ENCODE results near the gene WFDC10B. TPM values are rescaled to one million over a fixed set of nuclear protein-coding genes. Genes with fewer than 3 reads are reported as not detected.
A peak's percentile ranks its signal among the peaks of the same experiment; 100 is the strongest.
"Not testable (repeated sequence)": the region's sequence is repeated elsewhere in the genome, so short reads cannot be mapped to it uniquely, and the experiment has no call there.

WFDC10B gene
- total RNA-seq, result not detected in 2 replicates

DNA sequence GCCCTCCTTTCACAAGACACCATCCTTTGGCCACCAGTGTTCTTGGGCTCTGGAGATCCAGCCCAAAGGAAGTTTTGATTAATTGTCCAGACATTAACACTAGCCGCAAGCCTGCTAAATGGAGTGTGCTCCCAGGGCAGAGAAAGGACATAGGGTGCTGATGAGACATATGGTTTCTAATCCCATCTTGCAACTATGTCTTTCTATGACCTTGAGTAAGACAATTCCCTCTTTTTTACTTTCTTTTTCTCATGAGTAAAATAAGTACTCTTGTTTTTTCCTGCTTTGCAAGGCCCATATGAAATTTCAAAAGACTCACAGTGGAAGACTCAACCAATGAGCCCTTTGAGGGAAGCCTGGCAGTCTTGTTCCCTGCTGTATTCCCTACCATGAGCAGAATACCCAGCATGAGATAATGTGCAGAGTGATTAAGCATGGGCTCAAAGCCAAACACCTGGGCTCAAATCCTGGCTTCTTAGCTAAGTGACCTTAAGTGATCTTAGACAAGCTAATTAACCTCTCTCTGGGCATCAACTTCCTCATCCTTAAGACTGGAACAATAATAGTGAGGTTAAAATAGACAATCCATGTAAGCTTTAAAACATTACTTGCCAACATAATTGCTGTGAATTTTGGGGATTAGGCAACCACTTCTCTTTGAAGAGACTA is at the start of gene WFDC10B:
WFDC10B (minus strand) TSS at position 51 of the 669 bp plus-strand sequence. CDS start 19,027 bp downstream, outside the sequence.
- intact Hi-C loops (cut with micrococcal nuclease), result no loop called here

DNA sequence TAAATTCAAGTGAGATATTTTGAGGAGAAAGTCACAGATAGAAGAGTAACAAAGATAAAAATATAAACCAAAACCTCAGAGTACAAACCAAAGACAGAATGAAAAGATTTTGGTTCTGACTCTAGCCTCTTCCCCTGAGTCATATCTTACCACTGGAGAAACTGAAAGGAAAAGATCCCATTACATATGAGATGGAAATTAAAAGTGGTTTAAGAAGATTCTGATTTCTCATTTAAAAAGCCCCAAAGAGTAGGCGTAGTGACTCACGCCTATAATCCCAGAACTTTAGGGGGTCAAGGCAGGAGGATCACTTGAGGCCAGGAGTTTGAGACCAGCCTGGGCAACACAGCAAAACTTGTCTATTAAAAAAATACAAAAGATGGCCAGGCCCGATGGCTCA is 47.9 kb upstream of the WFDC10B start:
- Mint-ChIP-seq H3K27me3 (peaks cover 22% of the 10 kb centered on the region), H3K4me1 (peaks cover 15% of the 10 kb centered on the region), H3K9me3 (peaks cover 14% of the 10 kb centered on the region), H3K27ac (peak overlapping the region; percentile 84), H3K4me3 (peak overlapping the region; percentile 39), H3K36me3 (ENCODE audit: low read depth) (peaks cover 2% of the 10 kb centered on the region)
- intact Hi-C loops (cut with micrococcal nuclease), result loop anchor here (1.0 to 5.0 kb wide), 3 partner anchors 141 to 450 kb away; no protein-coding TSS in a partner anchor
- no peak for DNase-seq

More for the DNA sequence above, at the start of gene WFDC10B:
- Mint-ChIP-seq H3K27ac (no peak within 1 kb of the TSS), H3K4me3 (no peak within 1 kb of the TSS), H3K4me1 (no peaks in the 10 kb centered on the region), H3K9me3 (no peaks in the 10 kb centered on the region), H3K36me3 (ENCODE audit: low read depth) (no peaks in the 10 kb centered on the region), H3K27me3 (peaks cover 9% of the 10 kb centered on the region)
- DNase-seq, result no peak

GRCh38 chr20:45751721-45752120 is 46.9 kb upstream of the WFDC10B start:
- intact Hi-C loops (cut with micrococcal nuclease), result loop anchor here (1.0 to 5.0 kb wide), 3 partner anchors 140 to 449 kb away; no protein-coding TSS in a partner anchor
- H3K4me3 Mint-ChIP-seq, result no peak overlapping the region

GRCh38 chr20:45745015-45745414 is 40.2 kb upstream of the WFDC10B start:
- Mint-ChIP-seq H3K27me3 (peaks cover 30% of the 10 kb centered on the region), H3K27ac (no peak overlapping the region), H3K4me3 (no peak overlapping the region), H3K4me1 (peaks cover 4% of the 10 kb centered on the region), H3K9me3 (no peaks in the 10 kb centered on the region), H3K36me3 (ENCODE audit: low read depth) (no peaks in the 10 kb centered on the region)
- DNase-seq, result no peak
- intact Hi-C loops (cut with micrococcal nuclease), result no loop called here

More at GRCh38 chr20:45751721-45752120, 46.9 kb upstream of the WFDC10B start:
- Mint-ChIP-seq H3K36me3 (ENCODE audit: low read depth) (peaks cover 2% of the 10 kb centered on the region), H3K4me1 (peaks cover 15% of the 10 kb centered on the region), H3K9me3 (peaks cover 14% of the 10 kb centered on the region), H3K27ac (peak overlapping the region; percentile 13), H3K27me3 (peaks cover 32% of the 10 kb centered on the region)
- no peak for DNase-seq

- Mint-ChIP-seq H3K27me3 (peaks cover 20% of the 10 kb centered on the region), H3K9me3 (no peaks in the 10 kb centered on the region), H3K36me3 (ENCODE audit: low read depth) (no peaks in the 10 kb centered on the region), H3K27ac (no peak overlapping the region), H3K4me1 (peaks cover 2% of the 10 kb centered on the region), H3K4me3 (no peak overlapping the region)
- no peak for DNase-seq
- intact Hi-C loops (cut with micrococcal nuclease), result no loop called here
These were observed 37.8 kb upstream of the WFDC10B start for GRCh38 chr20:45742596-45742995.

DNA sequence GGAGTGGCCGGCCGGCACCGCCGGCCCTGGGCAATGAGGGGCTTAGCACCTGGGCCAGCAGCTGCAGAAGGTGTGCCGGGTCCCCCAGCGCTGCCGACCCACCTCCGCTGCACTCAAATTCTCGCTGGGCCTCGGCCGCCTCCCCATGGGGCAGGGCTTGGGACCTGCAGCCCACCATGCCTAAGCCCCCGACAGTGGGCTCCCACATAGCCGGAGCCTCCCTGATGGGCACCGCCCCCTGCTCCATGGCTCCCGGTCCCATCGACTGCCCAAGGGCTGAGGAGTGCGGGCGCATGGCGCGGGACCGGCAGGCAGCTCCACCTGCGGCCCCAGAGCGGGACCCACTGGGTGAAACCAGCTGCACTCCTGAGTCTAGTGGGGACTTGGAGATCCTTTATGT is 31.2 kb upstream of the WFDC10B start:
- DNase-seq, result no peak
- Mint-ChIP-seq H3K4me1 (no peaks in the 10 kb centered on the region), H3K27me3 (peaks cover 11% of the 10 kb centered on the region), H3K27ac (no peak overlapping the region), H3K4me3 (no peak overlapping the region), H3K9me3 (peaks cover 12% of the 10 kb centered on the region), H3K36me3 (ENCODE audit: low read depth) (no peaks in the 10 kb centered on the region)
- intact Hi-C loops (cut with micrococcal nuclease), result no loop called here

DNA sequence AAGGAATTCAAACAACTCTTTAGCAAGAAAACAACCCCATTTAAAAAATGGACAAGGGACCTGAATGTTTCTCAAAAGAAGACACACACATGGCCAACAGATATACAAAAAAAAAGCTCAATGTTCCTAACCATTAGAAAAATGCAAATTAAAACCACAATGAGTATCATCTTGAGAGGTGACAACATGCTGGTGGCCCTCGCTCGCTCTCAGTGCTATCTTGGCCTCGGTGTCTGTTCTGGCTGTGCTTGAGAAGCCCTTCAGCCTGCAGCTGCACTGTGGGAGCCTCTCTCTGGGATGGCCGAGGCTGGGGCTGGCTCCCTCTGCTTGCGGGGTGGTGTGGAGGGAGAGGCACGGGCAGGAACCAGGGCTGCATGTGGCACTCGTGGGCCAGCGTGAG is 30.7 kb upstream of the WFDC10B start:
- no peak overlapping the region for H3K27ac Mint-ChIP-seq
- no peak overlapping the region for H3K4me3 Mint-ChIP-seq
- H3K27me3 Mint-ChIP-seq, result peaks cover 9% of the 10 kb centered on the region
- H3K4me1 Mint-ChIP-seq, result no peaks in the 10 kb centered on the region
- intact Hi-C loops (cut with micrococcal nuclease), result no loop called here
- DNase-seq, result no peak
- H3K9me3 Mint-ChIP-seq, result peaks cover 12% of the 10 kb centered on the region
- H3K36me3 Mint-ChIP-seq (ENCODE audit: low read depth), result no peaks in the 10 kb centered on the region

DNA sequence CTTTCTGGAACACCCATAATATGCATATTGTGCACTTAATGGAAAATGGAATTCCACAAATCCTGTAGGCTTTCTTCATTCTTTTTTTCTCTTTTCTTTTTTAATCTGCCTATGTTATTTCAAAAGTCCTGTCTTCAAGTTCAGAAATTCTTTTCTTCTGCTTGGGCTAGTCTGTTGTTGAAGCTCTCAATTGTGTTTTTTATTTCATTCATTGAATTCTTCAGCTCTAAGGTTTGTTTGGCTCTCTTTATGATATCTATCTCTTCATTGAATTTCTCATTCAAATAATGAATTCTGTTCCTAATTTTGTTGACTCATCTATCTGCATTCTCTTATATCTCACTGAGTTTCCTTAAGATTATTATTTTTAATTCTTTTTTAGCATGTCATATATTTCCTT is 27.4 kb upstream of the WFDC10B start:
- H3K36me3 Mint-ChIP-seq (ENCODE audit: low read depth), result no peaks in the 10 kb centered on the region
- no peaks in the 10 kb centered on the region for H3K4me1 Mint-ChIP-seq
- intact Hi-C loops (cut with micrococcal nuclease), result no loop called here
- no peak for DNase-seq
- H3K9me3 Mint-ChIP-seq, result peaks cover 16% of the 10 kb centered on the region
- H3K27ac Mint-ChIP-seq, result no peak overlapping the region
- no peak overlapping the region for H3K4me3 Mint-ChIP-seq
- peaks cover 4% of the 10 kb centered on the region for H3K27me3 Mint-ChIP-seq

DNA sequence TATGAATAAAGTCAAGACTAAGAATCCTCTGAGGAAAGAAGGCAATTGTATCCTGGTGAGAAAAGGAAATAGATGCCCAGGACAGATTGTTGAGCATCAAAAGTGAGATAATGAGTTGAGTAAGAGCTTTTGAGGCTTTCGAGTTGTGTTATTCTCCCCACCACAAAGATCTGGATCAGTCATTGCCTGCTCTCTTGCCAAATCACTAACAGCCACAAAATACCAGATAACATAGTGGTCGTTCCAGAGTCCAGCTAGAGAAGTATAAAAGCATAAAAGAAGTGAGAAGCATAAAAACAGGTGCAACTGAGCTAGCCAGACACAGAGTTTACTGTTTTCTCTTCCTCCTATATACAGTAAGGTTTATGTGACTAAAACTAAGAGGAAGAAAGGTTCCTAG is 22.2 kb upstream of the WFDC10B start:
- Mint-ChIP-seq H3K4me1 (no peaks in the 10 kb centered on the region), H3K9me3 (peaks cover 8% of the 10 kb centered on the region), H3K27ac (no peak overlapping the region), H3K27me3 (peaks cover 26% of the 10 kb centered on the region), H3K4me3 (no peak overlapping the region), H3K36me3 (ENCODE audit: low read depth) (no peaks in the 10 kb centered on the region)
- intact Hi-C loops (cut with micrococcal nuclease), result no loop called here
- no peak for DNase-seq

GRCh38 chr20:45725134-45725533 is 20.3 kb upstream of the WFDC10B start:
- intact Hi-C loops (cut with micrococcal nuclease), result no loop called here
- Mint-ChIP-seq H3K4me3 (no peak overlapping the region), H3K9me3 (peaks cover 4% of the 10 kb centered on the region), H3K27me3 (peaks cover 26% of the 10 kb centered on the region), H3K27ac (no peak overlapping the region), H3K4me1 (no peaks in the 10 kb centered on the region), H3K36me3 (ENCODE audit: low read depth) (no peaks in the 10 kb centered on the region)
- DNase-seq, result no peak

GRCh38 chr20:45722047-45722446 is 17.2 kb upstream of the WFDC10B start, which contains the start of gene SPINT4:
TSS of gene SPINT4 (plus strand) at chr20:45722347. CDS start at chr20:45722368, 21 bp downstream.
- no peak within 1 kb of the TSS for H3K4me3 Mint-ChIP-seq
- H3K27ac Mint-ChIP-seq, result no peak within 1 kb of the TSS
- intact Hi-C loops (cut with micrococcal nuclease), result no loop called here
- DNase-seq, result no peak
- no peaks in the 10 kb centered on the region for H3K36me3 Mint-ChIP-seq (ENCODE audit: low read depth)
- no peaks in the 10 kb centered on the region for H3K4me1 Mint-ChIP-seq
- peaks cover 45% of the 10 kb centered on the region for H3K27me3 Mint-ChIP-seq
- H3K9me3 Mint-ChIP-seq, result peaks cover 2% of the 10 kb centered on the region

DNA sequence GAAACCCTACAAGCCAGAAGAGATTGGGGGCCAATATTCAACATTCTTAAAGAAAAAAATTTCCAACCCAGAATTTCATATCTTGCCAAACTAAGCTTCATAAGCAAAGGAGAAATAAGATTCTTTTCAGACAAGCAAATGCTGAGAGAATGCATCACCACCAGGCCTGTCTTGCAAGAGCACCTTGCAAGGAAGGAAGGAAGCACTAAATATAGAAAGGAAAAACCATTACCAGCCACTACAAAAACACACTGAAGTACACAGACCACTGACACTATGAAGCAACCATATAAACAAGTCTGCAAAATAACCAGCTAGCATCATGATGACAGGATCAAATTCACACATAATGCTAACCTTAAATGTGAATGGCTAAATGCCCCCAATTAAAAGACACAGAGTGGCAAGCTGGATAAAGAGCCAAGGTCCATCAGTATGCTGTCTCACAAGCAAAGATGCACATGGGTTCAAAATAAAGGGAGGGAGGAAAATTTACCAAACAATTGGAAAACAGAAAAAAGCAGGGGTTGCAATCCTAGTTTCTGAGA is 11.4 kb upstream of the WFDC10B start:
- intact Hi-C loops (cut with micrococcal nuclease); H3K27ac Mint-ChIP-seq; H3K36me3 Mint-ChIP-seq (ENCODE audit: low read depth): not testable (repeated sequence)

GRCh38 chr20:45701873-45702272 is 2.9 kb downstream of the WFDC10B start, which contains the start of gene WFDC13:
TSS of gene WFDC13 (plus strand) at chr20:45702038. CDS start at chr20:45702124, 86 bp downstream.
- H3K4me3 Mint-ChIP-seq, result no peak within 1 kb of the TSS
- H3K36me3 Mint-ChIP-seq (ENCODE audit: low read depth), result no peaks in the 10 kb centered on the region
- H3K27me3 Mint-ChIP-seq, result peaks cover 9% of the 10 kb centered on the region
- no peak for DNase-seq
- H3K9me3 Mint-ChIP-seq, result no peaks in the 10 kb centered on the region
- no peak within 1 kb of the TSS for H3K27ac Mint-ChIP-seq
- intact Hi-C loops (cut with micrococcal nuclease), result no loop called here
- no peaks in the 10 kb centered on the region for H3K4me1 Mint-ChIP-seq

More for the DNA sequence above, 11.4 kb upstream of the WFDC10B start:
- H3K4me1 Mint-ChIP-seq, DNase-seq, H3K4me3 Mint-ChIP-seq, H3K9me3 Mint-ChIP-seq: not testable (repeated sequence)
- peaks cover 28% of the 10 kb centered on the region for H3K27me3 Mint-ChIP-seq

DNA sequence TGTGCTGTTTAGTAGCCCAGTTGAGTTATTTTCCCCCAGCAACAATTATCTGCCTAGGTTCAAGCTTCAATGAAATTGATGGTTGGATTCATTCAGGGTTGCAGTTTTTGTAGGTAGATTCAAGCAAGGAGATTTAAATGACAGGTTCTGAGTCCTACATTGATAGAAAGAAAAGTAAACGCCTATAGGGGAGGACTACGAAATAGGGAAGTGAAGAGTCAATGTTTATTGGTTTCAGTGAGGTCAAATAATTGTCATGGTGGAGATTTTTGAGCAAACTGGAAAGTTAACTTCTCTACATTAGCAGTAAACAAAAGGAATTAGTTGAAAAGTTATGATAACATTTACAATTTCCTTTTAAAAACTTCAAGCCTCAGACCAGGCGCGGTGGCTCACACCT is 3.7 kb downstream of the WFDC10B start:
- no peak for DNase-seq
- Mint-ChIP-seq H3K4me3 (no peak overlapping the region), H3K27me3 (peaks cover 11% of the 10 kb centered on the region), H3K9me3 (no peaks in the 10 kb centered on the region), H3K27ac (no peak overlapping the region), H3K4me1 (no peaks in the 10 kb centered on the region), H3K36me3 (ENCODE audit: low read depth) (no peaks in the 10 kb centered on the region)
- intact Hi-C loops (cut with micrococcal nuclease), result no loop called here

Data from activated CD4-positive, alpha-beta T cell treated with anti-CD3 and anti-CD28 coated beads, Interleukin-2, amount 10 ng/mL, durations not matched to agents 24 days and 14 days (primary cell).